GM12878 (cell line): ENCODE results near the gene COA5. TPM values are rescaled to one million over a fixed set of nuclear protein-coding genes. Genes with fewer than 3 reads are reported as not detected.

Source experiments
- CBX3 ChIP-seq: fragments of 200-600 bp; sonication (generic); IDR thresholded peaks from 2 replicates; pipeline ENCODE4 v1.6.1; 2016; ENCODE audit warnings: low read depth, borderline replicate concordance
- CEBPZ ChIP-seq: fragments of 150-350 bp; IDR thresholded peaks from 2 replicates; pipeline ENCODE4 v1.6.1; 2016; ENCODE audit warnings: low read depth, low read length
- PML ChIP-seq: IDR thresholded peaks from 2 replicates; pipeline ENCODE4 v1.6.1; 2012; ENCODE audit warnings: low read length, inconsistent platforms
- PRDM15 ChIP-seq: fragments of 450-650 bp; formaldehyde crosslinking; IDR thresholded peaks from 2 replicates; pipeline ENCODE4 v1.4.0; 2020; ENCODE audit warnings: mild to moderate bottlenecking, moderate library complexity
- RAD51 ChIP-seq: fragments of 450-650 bp; IDR thresholded peaks from 2 replicates; pipeline ENCODE4 v1.6.1; 2016; ENCODE audit warnings: moderate library complexity, mild to moderate bottlenecking, inconsistent platforms
- STAT3 ChIP-seq: IDR thresholded peaks from 2 replicates; pipeline ENCODE4 v1.6.1; 2011; ENCODE audit warnings: low read depth, low read length, improper control_type of control experiment
- TCF7 ChIP-seq: IDR thresholded peaks from 2 replicates; pipeline ENCODE4 v1.6.1; 2014; ENCODE audit warnings: antibody characterized with exemption, borderline replicate concordance
- polyA plus RNA-seq, 11 experiments: library from polyadenylated mRNA; depleted of rRNA in 4 of 11; unstranded in 6 of 11; stranded (reverse) in 5 of 11; fragments of >200 nt; fragmentation: Nextera tagmentation in 4 of 11; fragmentation: Illumina TruSeq in 1 of 11; extraction: Ambion mirVana in 4 of 11; extraction: Trizol in 1 of 11; gene quantifications; 1 replicate in 1 of 11; 2 replicates in 10 of 11; pipeline versions ENCODE4 v1.2.1 to v1.2.3, GENCODE V29; 2011 to 2016; ENCODE audit warnings: inconsistent platforms in 2 of 11, missing spikeins in 2 of 11, low read depth in 1 of 11
- total RNA-seq, 4 experiments: library from RNA; depleted of rRNA in 3 of 4; stranded (reverse); fragments of >200 nt in 3 of 4; fragmentation: Illumina TruSeq in 1 of 4; extraction: Trizol in 1 of 4; gene quantifications; 2 replicates each; pipeline versions ENCODE4 v1.2.1 to v1.2.3, GENCODE V29; 2013 to 2021

COA5 gene
- total and polyA plus RNA-seq, 10 of the 15 experiments (the other 5 are each of a cell fraction or from before 2014, with no cell fraction given), result 20.7 to 63.3 (median 37.9) TPM

GRCh38 chr2:98561902-98562695, 46.2 kb downstream of the COA5 start (continued):
- TF ChIP-seq STAT3, result no peak
- TF ChIP-seq TCF7, result no peak
- TF ChIP-seq PRDM15 (CRISPR knock-in tag), result no peak
- no peak for TF ChIP-seq CEBPZ
- no peak for TF ChIP-seq PML
- TF ChIP-seq RAD51, result no peak
- TF ChIP-seq CBX3, result no peak
